K562 (cell line): ENCODE measurements around the gene NPAS3.

Experiments
- BHLHE40 ChIP-seq: IDR thresholded peaks from 2 replicates; pipeline ENCODE4 v1.6.1; 2011; ENCODE audit warnings: low read length, improper control_type of control experiment
- BRD4 ChIP-seq: fragments of 200-600 bp; sonication (generic); IDR thresholded peaks from 2 replicates; pipeline ENCODE4 v1.6.1; 2017; ENCODE audit warnings: inconsistent platforms
- CREM ChIP-seq: IDR thresholded peaks from 2 replicates; pipeline ENCODE4 v1.6.1; 2014; ENCODE audit warnings: antibody characterized with exemption, low read depth
- FOXJ3 ChIP-seq: sonication (generic); formaldehyde crosslinking; IDR thresholded peaks from 2 replicates; pipeline ENCODE4 v1.4.0; 2020; ENCODE audit warnings: mild to moderate bottlenecking, missing genetic modification reagents
- HNRNPK ChIP-seq: fragments of 200-400 bp; formaldehyde crosslinking; IDR thresholded peaks from one replicate; pipeline ENCODE4 v1.6.1; 2018; ENCODE audit warnings: mild to moderate bottlenecking, low read depth, low read length; ENCODE audit not compliant: poor library complexity, severe bottlenecking
- KLF1 ChIP-seq: fragments of 450-650 bp; IDR thresholded peaks from 2 replicates; pipeline ENCODE4 v1.6.1; 2016; ENCODE audit warnings: missing genetic modification characterization, missing compliant biosample characterization
- POLR2A ChIP-seq: fragments of 450-650 bp; conservative IDR thresholded peaks from 2 replicates; pipeline ENCODE4 v1.6.1; 2016
- RNF2 ChIP-seq: sonication (generic); IDR thresholded peaks from 2 replicates; pipeline ENCODE4 v1.6.1; 2016
- TF ChIP-seq, protein P1 (sequence below), 3 experiments: IDR thresholded peaks in 2 of 3; conservative IDR thresholded peaks in 1 of 3; 2 replicates each; pipeline ENCODE4 v1.5.1; 2011 to 2012; ENCODE audit warnings: low read length in 3 of 3, mild to moderate bottlenecking in 3 of 3, control low read depth in 2 of 3, improper control_type of control experiment in 1 of 3, inconsistent platforms in 1 of 3, low read depth in 1 of 3, mixed read lengths in 1 of 3, moderate library complexity in 1 of 3; ENCODE audit not compliant: insufficient read depth in 2 of 3
- TF ChIP-seq, protein P2 (sequence below): fragments of 450-650 bp; IDR thresholded peaks from 2 replicates; pipeline ENCODE4 v1.7.1; 2018; ENCODE audit warnings: mild to moderate bottlenecking, low read depth; ENCODE audit not compliant: partially characterized antibody

GRCh38 chr14:33098016-33098415, 159.3 kb downstream of the NPAS3 start:
- TF ChIP-seq FOXJ3 (CRISPR knock-in tag) (no peak), HNRNPK (no peak), POLR2A (no peak), BRD4 (no peak), KLF1 (no peak), CREM (no peak), RNF2 (no peak), BHLHE40 (no peak)
- TF ChIP-seq, protein P1, sequence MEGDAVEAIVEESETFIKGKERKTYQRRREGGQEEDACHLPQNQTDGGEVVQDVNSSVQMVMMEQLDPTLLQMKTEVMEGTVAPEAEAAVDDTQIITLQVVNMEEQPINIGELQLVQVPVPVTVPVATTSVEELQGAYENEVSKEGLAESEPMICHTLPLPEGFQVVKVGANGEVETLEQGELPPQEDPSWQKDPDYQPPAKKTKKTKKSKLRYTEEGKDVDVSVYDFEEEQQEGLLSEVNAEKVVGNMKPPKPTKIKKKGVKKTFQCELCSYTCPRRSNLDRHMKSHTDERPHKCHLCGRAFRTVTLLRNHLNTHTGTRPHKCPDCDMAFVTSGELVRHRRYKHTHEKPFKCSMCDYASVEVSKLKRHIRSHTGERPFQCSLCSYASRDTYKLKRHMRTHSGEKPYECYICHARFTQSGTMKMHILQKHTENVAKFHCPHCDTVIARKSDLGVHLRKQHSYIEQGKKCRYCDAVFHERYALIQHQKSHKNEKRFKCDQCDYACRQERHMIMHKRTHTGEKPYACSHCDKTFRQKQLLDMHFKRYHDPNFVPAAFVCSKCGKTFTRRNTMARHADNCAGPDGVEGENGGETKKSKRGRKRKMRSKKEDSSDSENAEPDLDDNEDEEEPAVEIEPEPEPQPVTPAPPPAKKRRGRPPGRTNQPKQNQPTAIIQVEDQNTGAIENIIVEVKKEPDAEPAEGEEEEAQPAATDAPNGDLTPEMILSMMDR (IDR thresholded peaks at IDR 0.05 in 2 of 3, conservative IDR thresholded peaks at IDR 0.05 in 1 of 3; ENCODE audit: insufficient read depth in 2 of 3, low read depth in 1 of 3, low read length in 3 of 3) = no peak
- TF ChIP-seq, protein P2, sequence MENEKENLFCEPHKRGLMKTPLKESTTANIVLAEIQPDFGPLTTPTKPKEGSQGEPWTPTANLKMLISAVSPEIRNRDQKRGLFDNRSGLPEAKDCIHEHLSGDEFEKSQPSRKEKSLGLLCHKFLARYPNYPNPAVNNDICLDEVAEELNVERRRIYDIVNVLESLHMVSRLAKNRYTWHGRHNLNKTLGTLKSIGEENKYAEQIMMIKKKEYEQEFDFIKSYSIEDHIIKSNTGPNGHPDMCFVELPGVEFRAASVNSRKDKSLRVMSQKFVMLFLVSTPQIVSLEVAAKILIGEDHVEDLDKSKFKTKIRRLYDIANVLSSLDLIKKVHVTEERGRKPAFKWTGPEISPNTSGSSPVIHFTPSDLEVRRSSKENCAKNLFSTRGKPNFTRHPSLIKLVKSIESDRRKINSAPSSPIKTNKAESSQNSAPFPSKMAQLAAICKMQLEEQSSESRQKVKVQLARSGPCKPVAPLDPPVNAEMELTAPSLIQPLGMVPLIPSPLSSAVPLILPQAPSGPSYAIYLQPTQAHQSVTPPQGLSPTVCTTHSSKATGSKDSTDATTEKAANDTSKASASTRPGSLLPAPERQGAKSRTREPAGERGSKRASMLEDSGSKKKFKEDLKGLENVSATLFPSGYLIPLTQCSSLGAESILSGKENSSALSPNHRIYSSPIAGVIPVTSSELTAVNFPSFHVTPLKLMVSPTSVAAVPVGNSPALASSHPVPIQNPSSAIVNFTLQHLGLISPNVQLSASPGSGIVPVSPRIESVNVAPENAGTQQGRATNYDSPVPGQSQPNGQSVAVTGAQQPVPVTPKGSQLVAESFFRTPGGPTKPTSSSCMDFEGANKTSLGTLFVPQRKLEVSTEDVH = no peak
